HS-5 (cell line): ENCODE results near the gene PPM1M.

Experiments used
- DNase-seq: peaks from one replicate; pipeline ENCODE4 v3.0.0-alpha.2; 2012; ENCODE audit warnings: low read depth

The PPM1M gene

GRCh38 chr3:52230889-52231499 lies 14.6 kb upstream of the PPM1M start:
- DNase-seq, result no peak

GRCh38 chr3:52231502-52232278 lies 13.9 kb upstream of the PPM1M start:
- no peak for DNase-seq

GRCh38 chr3:52232279-52233107 lies 13.1 kb upstream of the PPM1M start:
- DNase-seq, result no peak

GRCh38 chr3:52233108-52233591 lies 12.4 kb upstream of the PPM1M start:
- no peak for DNase-seq

GRCh38 chr3:52233968-52234367 lies 11.6 kb upstream of the PPM1M start:
- no peak for DNase-seq

- no peak for DNase-seq
These were observed 10.8 kb upstream of the PPM1M start for GRCh38 chr3:52234516-52235447.

- DNase-seq, result no peak
These were observed 9.1 kb upstream of the PPM1M start for GRCh38 chr3:52236424-52236886.

GRCh38 chr3:52237006-52237656 lies 8.4 kb upstream of the PPM1M start:
- no peak for DNase-seq

GRCh38 chr3:52237657-52238172 lies 7.8 kb upstream of the PPM1M start:
- peak; percentile 72 for DNase-seq

- DNase-seq, result no peak
These were observed 7.3 kb upstream of the PPM1M start for GRCh38 chr3:52238193-52238760.

GRCh38 chr3:52238761-52239701 lies 6.5 kb upstream of the PPM1M start, which contains the start of gene TWF2:
Gene TWF2, minus strand, starts transcription at chr3:52239158. Its CDS starts 142 bp downstream, at chr3:52239016.
- DNase-seq, result no peak

- peak; percentile 71 for DNase-seq
These were observed 5.3 kb upstream of the PPM1M start for GRCh38 chr3:52240059-52240885.

GRCh38 chr3:52240886-52241370 lies 4.6 kb upstream of the PPM1M start:
- no peak for DNase-seq

- DNase-seq, result no peak
These were observed 3.5 kb upstream of the PPM1M start for GRCh38 chr3:52242039-52242438.

- DNase-seq, result no peak
These were observed 1.5 kb upstream of the PPM1M start for GRCh38 chr3:52243791-52244628.

- DNase-seq, result no peak
These were observed 683 bp downstream of the PPM1M start for GRCh38 chr3:52246264-52246620.
